C1 segment of cervical spinal cord (tissue), 14 donors: Measurements from ENCODE around the gene SLC51A.
"Not testable (repeated sequence)": the region's sequence is repeated elsewhere in the genome, so short reads cannot be mapped to it uniquely, and the experiment has no call there.

Experiments
- DNase-seq, 14 donors: peaks; one replicate each; lab custom pipeline; 2025; lab: John Stamatoyannopoulos, UW

Gene SLC51A

DNA sequence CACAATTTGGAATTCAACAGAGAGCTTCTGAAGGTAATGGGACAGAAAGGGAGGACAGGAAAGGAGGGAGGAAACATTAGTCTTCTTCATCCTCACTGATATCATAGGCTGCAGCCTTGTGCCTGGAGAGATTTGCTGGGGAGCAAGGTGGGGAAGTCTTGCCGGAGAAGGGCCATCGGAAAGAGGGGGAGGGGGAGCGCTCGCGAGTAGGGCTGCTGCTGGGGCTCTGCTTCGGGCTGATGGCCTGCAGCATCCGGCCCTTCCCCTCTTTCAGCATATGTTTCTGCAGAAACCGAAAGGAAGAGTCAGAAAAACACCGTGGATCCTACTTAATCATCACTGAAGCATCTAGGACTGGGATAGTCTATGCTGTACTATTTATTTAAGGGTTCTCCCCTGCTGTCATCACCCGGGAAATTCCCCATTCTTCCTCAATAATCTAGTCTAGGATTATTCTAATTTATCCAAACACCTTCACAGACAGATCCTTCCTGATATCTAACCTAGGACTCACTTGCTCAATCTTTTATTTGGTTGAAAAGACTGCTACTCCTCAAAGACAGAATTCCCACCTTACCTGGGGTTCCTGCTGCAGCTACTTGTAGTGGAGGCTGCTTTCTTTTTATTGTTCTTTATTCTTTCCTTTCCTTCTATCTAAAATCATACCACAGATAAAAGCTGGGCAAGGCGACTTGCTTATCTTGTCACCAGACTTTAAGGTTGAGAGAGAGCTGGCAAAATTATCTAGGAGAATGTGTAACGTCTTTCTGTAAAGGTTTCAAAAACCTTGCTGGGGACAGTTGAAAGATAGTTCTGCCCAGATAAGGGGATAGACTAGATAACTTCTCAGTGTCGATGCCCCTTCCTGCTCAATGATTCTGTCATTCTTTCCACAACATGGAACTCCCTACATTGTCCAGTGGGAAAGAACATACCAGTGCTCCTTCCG, 22.6 kb downstream of the SLC51A start:
- DNase-seq: no peak

DNA sequence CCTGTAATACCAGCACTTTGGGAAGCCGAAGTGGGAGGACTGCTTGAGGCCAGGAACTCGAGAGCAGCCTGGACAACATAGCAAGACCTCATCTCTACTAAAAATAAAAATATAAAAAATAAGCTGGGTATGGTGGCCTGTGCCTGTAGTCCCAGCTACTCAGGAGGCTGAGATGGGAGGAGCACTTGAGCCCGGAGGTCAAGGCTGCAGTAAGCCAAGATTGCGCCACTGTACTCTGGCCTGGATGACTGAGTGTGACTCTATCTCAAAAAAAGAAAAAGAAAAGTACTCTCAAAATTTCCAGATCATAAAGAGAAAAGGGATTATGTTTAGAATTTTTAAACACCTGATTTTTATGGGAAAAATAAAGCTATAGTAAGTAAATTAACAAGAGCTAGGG, 24.1 kb downstream of the SLC51A start:
- DNase-seq: no peak

DNA sequence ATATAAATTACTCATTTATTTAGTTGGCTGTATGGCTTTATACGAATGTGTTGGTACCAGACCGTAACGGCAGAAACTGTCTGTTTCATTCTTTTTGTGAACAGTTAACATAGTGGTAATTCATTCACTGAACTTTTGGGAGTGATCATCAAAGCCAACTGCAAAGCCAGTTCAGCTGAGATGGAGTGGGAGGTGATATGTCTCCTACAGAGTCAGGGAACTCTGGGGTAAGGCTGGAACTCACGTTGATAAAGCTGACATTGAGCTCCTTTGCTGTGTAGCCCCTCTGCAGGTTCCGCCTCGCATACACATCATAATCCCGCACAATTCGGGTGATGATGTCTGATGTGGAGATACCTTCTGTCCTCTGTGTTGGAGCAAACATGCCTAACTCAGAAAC, 25.4 kb downstream of the SLC51A start:
- no peak for DNase-seq

DNA sequence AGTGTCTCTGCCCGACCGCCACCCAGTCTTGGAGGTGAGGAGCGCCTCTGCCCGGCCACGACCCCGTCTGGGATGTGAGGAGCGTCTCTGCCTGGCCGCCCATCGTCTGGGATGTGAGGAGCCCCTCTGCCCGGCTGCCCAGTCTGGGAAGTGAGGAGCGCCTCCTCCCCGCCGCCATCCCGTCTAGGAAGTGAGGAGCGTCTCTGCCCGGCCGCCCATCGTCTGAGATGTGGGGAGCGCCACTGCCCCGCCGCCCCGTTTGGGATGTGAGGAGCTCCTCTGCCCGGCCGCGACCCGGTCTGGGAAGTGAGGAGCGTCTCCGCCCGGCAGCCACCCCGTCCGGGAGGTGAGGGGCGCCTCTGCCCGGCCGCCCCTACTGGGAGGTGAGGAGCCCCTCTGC, 27.8 kb downstream of the SLC51A start:
- not testable (repeated sequence) for DNase-seq

GRCh38 chr3:196246612-196247308, 30.4 kb downstream of the SLC51A start:
- DNase-seq: no peak

GRCh38 chr3:196251918-196252317, 35.6 kb downstream of the SLC51A start:
- DNase-seq: no peak

GRCh38 chr3:196254376-196255283, 38.3 kb downstream of the SLC51A start:
- no peak for DNase-seq

GRCh38 chr3:196255776-196256175, 39.4 kb downstream of the SLC51A start:
- DNase-seq: no peak

DNA sequence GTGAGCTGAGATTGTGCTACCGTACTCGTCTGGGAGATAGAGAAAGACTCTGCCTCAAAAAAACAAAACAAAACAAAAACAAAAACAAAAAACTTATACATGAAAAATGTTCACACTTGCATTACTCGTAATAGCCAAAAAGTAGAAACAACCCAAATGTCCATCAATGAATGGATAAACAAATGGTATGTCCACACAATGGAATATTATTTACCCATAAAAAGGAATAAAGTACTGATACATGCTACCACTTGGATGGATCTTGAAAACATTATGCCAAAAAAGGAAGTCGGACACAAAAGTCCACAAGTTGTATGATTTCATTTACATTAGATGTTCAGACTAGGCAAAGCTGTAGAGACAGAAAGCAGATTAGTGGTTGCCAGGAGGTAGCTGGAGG, 44.5 kb downstream of the SLC51A start:
- DNase-seq: no peak

DNA sequence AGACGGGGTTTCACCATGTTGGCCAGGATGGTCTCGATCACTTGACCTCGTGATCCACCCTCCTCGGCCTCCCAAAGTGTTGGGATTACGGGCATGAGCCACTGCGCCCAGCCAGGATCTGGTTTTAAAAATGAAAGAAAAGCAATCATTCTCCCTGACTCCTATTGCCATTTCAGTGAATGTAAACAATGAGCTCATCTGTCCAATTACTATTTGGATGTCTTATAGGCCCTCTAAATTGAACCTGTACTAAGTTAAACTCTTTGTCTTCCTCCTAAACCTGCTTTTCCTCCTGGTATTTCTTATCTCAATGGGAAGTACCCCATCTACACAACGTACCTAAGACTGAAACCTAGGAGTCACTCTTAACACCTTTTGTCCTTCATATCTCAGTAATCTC, 47.5 kb downstream of the SLC51A start:
- no peak for DNase-seq

- no peak for DNase-seq
These were observed 52.2 kb downstream of the SLC51A start for GRCh38 chr3:196268284-196269163.

DNA sequence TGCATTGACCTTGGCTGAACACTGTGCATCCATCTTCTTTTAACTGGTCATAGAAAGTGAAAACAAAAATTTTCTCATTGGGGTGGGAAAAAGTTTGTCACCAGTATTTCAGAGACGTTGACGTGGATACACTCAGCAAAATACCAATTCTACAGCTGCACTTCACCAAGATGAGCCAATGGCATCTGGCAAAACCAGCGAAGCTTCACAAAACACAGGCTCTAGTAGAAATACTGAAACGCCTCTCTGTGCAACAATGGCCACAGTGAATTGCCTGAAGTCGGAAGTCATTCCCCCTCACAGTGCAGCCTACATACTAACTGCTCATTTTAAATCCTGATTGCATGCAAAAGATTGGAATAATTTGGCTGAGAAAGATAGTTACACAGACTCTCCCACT, 54.2 kb downstream of the SLC51A start:
- no peak for DNase-seq

GRCh38 chr3:196272826-196273225, 56.5 kb downstream of the SLC51A start:
- no peak for DNase-seq

DNA sequence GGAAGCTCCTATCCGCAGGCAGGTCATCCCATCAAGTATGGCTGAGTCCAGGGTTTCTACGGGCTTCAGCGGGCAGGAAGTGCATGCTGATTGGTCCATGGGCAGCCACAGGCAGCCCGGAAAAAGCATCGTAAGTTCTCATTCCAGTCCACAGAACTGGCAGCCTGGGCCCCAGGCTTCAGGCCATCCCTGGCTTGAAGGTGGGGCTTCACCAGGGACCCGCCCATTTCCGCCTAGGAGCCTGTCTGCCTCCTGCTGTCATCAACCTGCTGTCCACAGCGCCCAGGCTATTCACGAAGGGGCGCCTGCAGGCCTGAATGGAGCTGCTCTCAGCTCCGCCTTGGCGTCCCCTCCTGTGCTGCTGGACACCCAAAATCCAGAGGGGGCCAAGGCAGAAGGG, 57.3 kb downstream of the SLC51A start:
- DNase-seq: no peak

GRCh38 chr3:196274585-196274984, 58.3 kb downstream of the SLC51A start:
- DNase-seq: no peak

- DNase-seq: no peak
These were observed 58.8 kb downstream of the SLC51A start for GRCh38 chr3:196275126-196275525.

GRCh38 chr3:196280689-196281440, 64.5 kb downstream of the SLC51A start:
- DNase-seq: no peak

- no peak for DNase-seq
These were observed 65.6 kb downstream of the SLC51A start for GRCh38 chr3:196281962-196282361.
